ENCODE results near the gene PTPRN2.

The PTPRN2 gene

DNA sequence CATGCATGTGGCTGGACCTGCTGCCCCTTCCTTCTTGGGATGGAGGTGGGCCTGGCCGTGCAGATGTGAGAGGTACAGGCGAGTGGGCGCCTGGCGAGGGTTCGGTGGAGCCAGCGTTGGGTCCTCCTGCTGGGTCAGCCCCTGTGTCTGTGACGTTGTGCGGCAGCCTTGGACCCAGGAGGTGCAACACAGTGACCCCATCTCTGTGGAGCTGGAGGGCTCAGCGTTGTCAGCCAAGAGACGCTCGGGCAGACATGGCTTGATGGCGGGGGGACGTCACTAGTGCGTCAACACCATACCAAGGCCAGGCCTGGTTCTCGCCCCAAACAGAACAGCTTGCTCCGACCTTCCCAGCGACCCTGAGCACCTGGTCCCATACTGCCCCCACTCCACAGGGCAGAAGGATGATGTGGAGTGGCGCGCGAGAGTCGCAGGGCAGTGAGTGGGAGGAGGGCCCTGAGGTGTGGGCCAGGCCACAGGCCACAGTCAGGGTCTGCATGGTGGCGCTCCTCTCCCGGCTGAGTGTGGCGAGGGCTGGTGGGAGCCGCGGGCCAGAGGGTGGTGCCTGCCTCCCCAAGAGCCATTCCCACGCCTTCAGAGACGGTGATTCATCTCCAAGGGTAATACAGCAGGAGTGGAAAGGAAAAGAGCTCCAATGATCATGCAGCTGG, 1066.4 kb downstream of the PTPRN2 start:
- no peak for TF ChIP-seq CTCF (IDR thresholded peaks at IDR 0.05; ENCODE audit: low read depth, low read length)
- no peak overlapping the region for H3K4me3 ChIP-seq (ENCODE audit: low read depth, low read length)

GRCh38 chr7:157520249-157520648, 1067.4 kb downstream of the PTPRN2 start:
- no peak overlapping the region for H3K4me3 ChIP-seq (ENCODE audit: low read depth, low read length)
- no peak for TF ChIP-seq CTCF (IDR thresholded peaks at IDR 0.05; ENCODE audit: low read depth, low read length)

GRCh38 chr7:157519798-157520244, 1067.8 kb downstream of the PTPRN2 start:
- no peak for TF ChIP-seq CTCF (IDR thresholded peaks at IDR 0.05; ENCODE audit: low read depth, low read length)
- no peak overlapping the region for H3K4me3 ChIP-seq (ENCODE audit: low read depth, low read length)

DNA sequence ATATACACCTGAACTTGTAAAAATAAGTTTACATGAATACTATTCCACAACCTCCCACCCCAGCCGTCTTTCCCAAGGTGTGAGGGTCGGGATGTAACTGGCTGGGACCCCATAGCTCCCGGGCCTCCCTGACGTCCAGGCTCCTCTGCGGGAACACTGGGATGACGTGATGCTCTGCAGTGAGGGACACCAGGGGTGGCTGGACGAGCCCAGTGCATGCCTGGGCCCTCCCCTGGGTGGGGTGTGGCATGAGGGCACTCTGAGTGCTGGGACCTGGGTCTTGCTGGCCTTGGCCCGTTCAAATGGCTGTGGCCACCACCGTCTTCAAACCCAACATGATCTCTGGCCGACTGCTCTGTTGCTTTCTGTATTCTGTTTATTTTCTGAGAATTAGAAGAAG, 1068.4 kb downstream of the PTPRN2 start:
- no peak overlapping the region for H3K4me3 ChIP-seq (ENCODE audit: low read depth, low read length)
- TF ChIP-seq CTCF (IDR thresholded peaks at IDR 0.05; ENCODE audit: low read depth, low read length) = no peak

DNA sequence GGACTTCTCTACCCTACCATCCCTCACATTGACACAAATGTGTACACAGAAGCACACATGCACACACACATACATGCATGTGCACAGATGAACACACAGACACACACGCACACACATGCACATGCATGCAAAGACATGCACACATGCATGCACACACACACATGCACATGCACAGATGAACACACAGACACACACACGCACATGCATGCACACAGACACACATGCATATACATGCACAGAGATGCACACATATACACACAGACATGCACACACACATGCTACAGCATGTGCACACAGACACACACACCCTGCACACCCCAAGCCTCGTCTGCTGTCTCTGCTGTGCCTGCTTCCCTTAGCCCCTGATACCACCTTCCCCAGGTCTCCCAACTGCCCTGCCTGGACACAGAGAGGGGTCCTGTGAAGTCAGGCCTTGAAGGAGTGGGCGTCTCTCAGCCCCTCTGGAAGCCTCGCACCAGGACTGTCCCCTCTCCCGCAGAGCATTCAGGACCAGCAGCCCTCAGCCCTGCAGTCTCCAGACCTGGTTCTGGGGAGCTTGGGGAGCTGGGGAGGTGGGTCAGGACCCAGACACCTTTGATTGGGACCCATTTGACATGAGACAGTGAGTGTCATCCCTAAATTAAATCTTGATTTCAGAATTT, 1069.0 kb downstream of the PTPRN2 start:
- no peak for TF ChIP-seq CTCF (IDR thresholded peaks at IDR 0.05; ENCODE audit: low read depth, low read length)
- H3K4me3 ChIP-seq (ENCODE audit: low read depth, low read length) = no peak overlapping the region

- no peak overlapping the region for H3K4me3 ChIP-seq (ENCODE audit: low read depth, low read length)
- TF ChIP-seq CTCF (IDR thresholded peaks at IDR 0.05; ENCODE audit: low read depth, low read length) = no peak
Measured at GRCh38 chr7:157517782-157518513, 1069.7 kb downstream of the PTPRN2 start.

Measured in WI38 (cell line).